Breast epithelium (tissue), 4 donors: ENCODE results near the gene CCDC38. TPM values are rescaled to one million over a fixed set of nuclear protein-coding genes. Genes with fewer than 3 reads are reported as not detected.

Experiments
- DNase-seq, 2 donors: peaks; one replicate each; pipeline ENCODE4 v3.0.0-alpha.2; 2019; ENCODE audit warnings: low spot score in 2 of 2
- H3K27ac ChIP-seq, 2 donors: fragments of 200-600 bp; sonication (generic) in 1 of 2; one replicate each; pipeline ENCODE4 v1.5.1; 2016 to 2019; ENCODE audit warnings: mild to moderate bottlenecking in 1 of 2
- H3K27me3 ChIP-seq, 2 donors: fragments of 200-600 bp; sonication (generic) in 1 of 2; one replicate each; pipeline versions ENCODE4 v1.5.1 to v1.6.0; 2017 to 2019; ENCODE audit warnings: control low read depth in 1 of 2, mild to moderate bottlenecking in 1 of 2
- H3K36me3 ChIP-seq: fragments of 200-600 bp; one replicate; pipeline ENCODE4 v1.5.1; 2019
- H3K4me1 ChIP-seq, 2 donors: fragments of 200-600 bp; sonication (generic); one replicate each; pipeline ENCODE4 v1.5.1; 2016 to 2019; ENCODE audit warnings: control low read depth in 1 of 2
- H3K4me3 ChIP-seq, 3 donors: fragments of 200-600 bp; sonication (generic); 1 replicate in 2 of 3; 2 replicates in 1 of 3; pipeline ENCODE4 v1.5.1; 2016 to 2019; ENCODE audit warnings: mild to moderate bottlenecking in 3 of 3, moderate library complexity in 2 of 3
- H3K9me3 ChIP-seq, 2 donors: fragments of 200-600 bp; sonication (generic) in 1 of 2; one replicate each; pipeline ENCODE4 v1.5.1; 2016 to 2019; ENCODE audit warnings: control low read depth in 1 of 2
- POLR2A ChIP-seq: fragments of 450-650 bp; IDR thresholded peaks from one replicate; pipeline ENCODE4 v1.6.1; 2016; ENCODE audit warnings: antibody characterized with exemption, mild to moderate bottlenecking, moderate library complexity
- POLR2AphosphoS5 ChIP-seq, 3 donors: sonication (generic); formaldehyde crosslinking; IDR thresholded peaks; one replicate each; pipeline ENCODE4 v1.6.1; 2017; ENCODE audit warnings: antibody characterized with exemption in 3 of 3
- intact Hi-C: fragments of 100-400 bp; cut with DNase I; formaldehyde crosslinking; loops from one replicate; pipeline ENCODE4 v1.15.1; 2023; ENCODE audit warnings: low total_unique reads
- total RNA-seq, 3 donors: library from RNA; depleted of rRNA; stranded (reverse); fragments of >200 nt; gene quantifications; one replicate each; pipeline ENCODE4 v1.1.0, GENCODE V29; 2016
- TF ChIP-seq, protein P1 (sequence below), 3 donors: fragments of 450-650 bp; IDR thresholded peaks; one replicate each; pipeline ENCODE4 v1.5.1; 2016 to 2017; ENCODE audit warnings: antibody characterized with exemption in 3 of 3, mild to moderate bottlenecking in 3 of 3, moderate library complexity in 3 of 3

Gene CCDC38
- total RNA-seq, 3 donors from 2014 or later, result 0.73 TPM; not detected in 2

DNA sequence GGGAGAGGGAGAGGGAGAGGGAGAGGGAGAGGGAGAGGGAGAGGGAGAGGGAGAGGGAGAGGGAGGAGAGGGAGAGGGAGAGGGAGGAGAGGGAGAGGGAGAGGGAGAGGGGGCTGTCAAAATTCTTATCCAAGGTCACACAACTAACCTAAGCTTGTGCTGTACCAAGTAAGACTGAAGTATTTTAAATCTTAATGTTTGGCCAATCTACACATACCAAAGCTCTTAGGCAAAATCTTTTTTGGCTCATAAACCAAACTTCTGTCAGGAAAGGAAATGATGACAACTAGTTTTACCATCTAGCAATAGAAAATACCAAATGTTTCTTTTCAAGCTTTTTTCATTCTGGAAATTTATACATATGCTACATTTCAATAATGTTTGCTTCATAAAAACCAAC lies 33.8 kb downstream of the CCDC38 start:
- intact Hi-C loops, result no loop called here
- no peak for TF ChIP-seq POLR2AphosphoS5 (IDR thresholded peaks at IDR 0.05)
- TF ChIP-seq POLR2A, result no peak
- TF ChIP-seq, protein P1, sequence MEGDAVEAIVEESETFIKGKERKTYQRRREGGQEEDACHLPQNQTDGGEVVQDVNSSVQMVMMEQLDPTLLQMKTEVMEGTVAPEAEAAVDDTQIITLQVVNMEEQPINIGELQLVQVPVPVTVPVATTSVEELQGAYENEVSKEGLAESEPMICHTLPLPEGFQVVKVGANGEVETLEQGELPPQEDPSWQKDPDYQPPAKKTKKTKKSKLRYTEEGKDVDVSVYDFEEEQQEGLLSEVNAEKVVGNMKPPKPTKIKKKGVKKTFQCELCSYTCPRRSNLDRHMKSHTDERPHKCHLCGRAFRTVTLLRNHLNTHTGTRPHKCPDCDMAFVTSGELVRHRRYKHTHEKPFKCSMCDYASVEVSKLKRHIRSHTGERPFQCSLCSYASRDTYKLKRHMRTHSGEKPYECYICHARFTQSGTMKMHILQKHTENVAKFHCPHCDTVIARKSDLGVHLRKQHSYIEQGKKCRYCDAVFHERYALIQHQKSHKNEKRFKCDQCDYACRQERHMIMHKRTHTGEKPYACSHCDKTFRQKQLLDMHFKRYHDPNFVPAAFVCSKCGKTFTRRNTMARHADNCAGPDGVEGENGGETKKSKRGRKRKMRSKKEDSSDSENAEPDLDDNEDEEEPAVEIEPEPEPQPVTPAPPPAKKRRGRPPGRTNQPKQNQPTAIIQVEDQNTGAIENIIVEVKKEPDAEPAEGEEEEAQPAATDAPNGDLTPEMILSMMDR (IDR thresholded peaks at IDR 0.05), result no peak
- H3K9me3 ChIP-seq, result peaks cover 0 to 2% of the 10 kb centered on the region in 2 donors

DNA sequence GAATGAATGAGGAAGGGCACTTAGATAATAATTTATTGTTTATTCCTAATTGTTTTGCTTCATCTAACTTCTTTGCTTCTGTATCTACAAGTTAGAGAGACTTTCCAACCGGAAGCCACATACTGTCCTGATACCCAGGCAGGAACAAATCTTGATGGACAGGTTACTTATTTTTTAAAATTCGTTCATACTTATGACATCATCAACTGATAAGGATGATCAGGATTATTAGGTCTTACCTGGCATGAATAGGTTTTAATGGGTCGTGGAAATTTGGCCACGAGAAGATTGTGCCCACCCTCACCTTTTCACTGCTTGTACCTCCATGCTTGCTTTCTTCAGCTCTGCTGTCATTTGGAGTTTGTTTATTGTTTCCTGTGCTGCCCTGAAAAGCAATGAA lies 44.3 kb downstream of the CCDC38 start:
- H3K4me1 ChIP-seq, result no peaks in the 10 kb centered on the region
- H3K4me3 ChIP-seq, result no peak overlapping the region
- no peaks in the 10 kb centered on the region for H3K36me3 ChIP-seq
- intact Hi-C loops, result no loop called here
- peaks cover 0 to 4% of the 10 kb centered on the region in 2 donors for H3K9me3 ChIP-seq
- TF ChIP-seq POLR2A (no peak), POLR2AphosphoS5 (IDR thresholded peaks at IDR 0.05) (no peak)
- TF ChIP-seq, protein P1 (IDR thresholded peaks at IDR 0.05), result no peak
- DNase-seq, result no peak
- no peaks in the 10 kb centered on the region for H3K27me3 ChIP-seq
- H3K27ac ChIP-seq, result no peak overlapping the region

More for the DNA sequence above, 33.8 kb downstream of the CCDC38 start:
- H3K4me3 ChIP-seq, result no peak overlapping the region
- no peak for DNase-seq
- no peaks in the 10 kb centered on the region for H3K27me3 ChIP-seq
- H3K27ac ChIP-seq, result no peak overlapping the region
- no peaks in the 10 kb centered on the region for H3K4me1 ChIP-seq
- H3K36me3 ChIP-seq, result no peaks in the 10 kb centered on the region

- TF ChIP-seq, protein P1 (IDR thresholded peaks at IDR 0.05), result no peak
- TF ChIP-seq POLR2A (no peak), POLR2AphosphoS5 (IDR thresholded peaks at IDR 0.05) (no peak)
- no peak for DNase-seq
- Histone ChIP-seq H3K4me3 (no peak overlapping the region), H3K36me3 (no peaks in the 10 kb centered on the region), H3K4me1 (no peaks in the 10 kb centered on the region), H3K27ac (no peak overlapping the region), H3K9me3 (no peaks in the 10 kb centered on the region), H3K27me3 (no peaks in the 10 kb centered on the region)
- intact Hi-C loops, result no loop called here
Observed at GRCh38 chr12:95896846-95897245, 45.6 kb downstream of the CCDC38 start.

DNA sequence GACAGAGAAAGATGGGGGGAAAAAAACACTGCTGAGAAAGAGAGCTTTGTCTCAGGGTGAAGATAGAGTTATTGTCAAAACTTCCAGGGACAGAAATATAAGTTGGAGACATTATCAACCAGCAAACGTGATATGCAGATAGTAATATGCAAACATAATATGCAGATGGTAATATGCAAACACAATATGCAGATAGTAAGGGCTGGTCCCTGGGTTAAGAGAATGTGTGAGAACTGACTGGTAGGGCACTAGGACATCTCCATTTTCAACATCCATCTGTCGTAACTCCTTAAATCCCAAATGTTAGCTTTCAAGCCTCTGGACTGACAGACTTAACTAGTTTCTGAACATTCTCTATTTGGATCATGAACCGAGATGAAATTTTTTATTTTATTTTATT lies 51.5 kb downstream of the CCDC38 start:
- intact Hi-C loops, result no loop called here
- Histone ChIP-seq H3K36me3 (no peaks in the 10 kb centered on the region), H3K27ac (no peak overlapping the region), H3K4me1 (no peaks in the 10 kb centered on the region), H3K27me3 (no peaks in the 10 kb centered on the region), H3K9me3 (no peaks in the 10 kb centered on the region), H3K4me3 (no peak overlapping the region)
- TF ChIP-seq, protein P1 (IDR thresholded peaks at IDR 0.05), result no peak
- TF ChIP-seq POLR2A (no peak), POLR2AphosphoS5 (IDR thresholded peaks at IDR 0.05) (no peak)
- no peak for DNase-seq

DNA sequence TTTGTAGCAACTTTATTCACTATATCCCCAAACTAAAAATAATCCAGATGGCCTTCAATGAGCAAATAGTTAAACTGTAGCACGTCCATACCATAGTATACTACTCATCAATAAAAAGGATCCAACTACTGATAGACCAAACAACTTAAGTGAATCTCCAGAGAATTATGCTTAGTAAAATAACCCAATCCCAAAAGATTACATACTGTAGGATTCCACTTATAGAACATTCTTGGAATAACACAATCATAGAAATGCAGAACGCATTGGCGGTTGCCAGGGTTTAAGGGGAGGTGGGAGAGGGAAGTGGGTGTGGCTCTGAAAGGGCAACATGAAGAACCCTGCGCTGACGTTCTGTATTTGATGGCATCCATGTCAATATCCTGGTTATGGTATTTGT lies 55.1 kb downstream of the CCDC38 start:
- intact Hi-C loops, result no loop called here
- H3K36me3 ChIP-seq, result no peaks in the 10 kb centered on the region
- no peaks in the 10 kb centered on the region for H3K4me1 ChIP-seq
- TF ChIP-seq POLR2A (no peak), POLR2AphosphoS5 (IDR thresholded peaks at IDR 0.05) (no peak)
- TF ChIP-seq, protein P1 (IDR thresholded peaks at IDR 0.05), result no peak
- no peak overlapping the region for H3K4me3 ChIP-seq
- H3K27ac ChIP-seq, result no peak overlapping the region
- DNase-seq, result no peak
- no peaks in the 10 kb centered on the region for H3K9me3 ChIP-seq
- H3K27me3 ChIP-seq, result no peaks in the 10 kb centered on the region
